ENCODE measurements around the gene CD8B2. TPM values are rescaled to one million over a fixed set of nuclear protein-coding genes. Genes with fewer than 3 reads are reported as not detected.
"Not testable (repeated sequence)": the region's sequence is repeated elsewhere in the genome, so short reads cannot be mapped to it uniquely, and the experiment has no call there.

The CD8B2 gene
- total and polyA plus RNA-seq, 5 donors, result not detected

- DNase-seq; H3K9me3 ChIP-seq (ENCODE audit: control insufficient read depth, low read length); intact Hi-C loops (cut with DNase I); ATAC-seq; H3K27ac ChIP-seq (ENCODE audit: low read length); H3K4me3 ChIP-seq (ENCODE audit: low read length); H3K4me1 ChIP-seq (ENCODE audit: control insufficient read depth, insufficient read depth, low read length); H3K27me3 ChIP-seq (ENCODE audit: control insufficient read depth, insufficient read depth): not testable (repeated sequence)
- WGBS, result 91% methylated on average over 1 of the region's 1 CpG
Observed at GRCh38 chr2:106498549-106498948, 11.4 kb downstream of the CD8B2 start.

GRCh38 chr2:106500350-106500749 is 13.2 kb downstream of the CD8B2 start:
- ATAC-seq; intact Hi-C loops (cut with DNase I); H3K4me3 ChIP-seq (ENCODE audit: low read length); H3K9me3 ChIP-seq (ENCODE audit: control insufficient read depth, low read length); H3K27me3 ChIP-seq (ENCODE audit: control insufficient read depth, insufficient read depth); DNase-seq; H3K4me1 ChIP-seq (ENCODE audit: control insufficient read depth, insufficient read depth, low read length); H3K27ac ChIP-seq (ENCODE audit: low read length): not testable (repeated sequence)
- WGBS, result 94% methylated on average over 6 of the region's 7 CpGs

GRCh38 chr2:106502351-106502750 is 15.2 kb downstream of the CD8B2 start:
- H3K27ac ChIP-seq (ENCODE audit: low read length); H3K27me3 ChIP-seq (ENCODE audit: control insufficient read depth, insufficient read depth); H3K4me3 ChIP-seq (ENCODE audit: low read length); H3K4me1 ChIP-seq (ENCODE audit: control insufficient read depth, insufficient read depth, low read length); intact Hi-C loops (cut with DNase I); ATAC-seq; DNase-seq; H3K9me3 ChIP-seq (ENCODE audit: control insufficient read depth, low read length): not testable (repeated sequence)
- 91% methylated on average over 8 of the region's 8 CpGs for WGBS

- ATAC-seq; H3K9me3 ChIP-seq (ENCODE audit: control insufficient read depth, low read length); DNase-seq; intact Hi-C loops (cut with DNase I); H3K4me3 ChIP-seq (ENCODE audit: low read length); H3K27ac ChIP-seq (ENCODE audit: low read length); H3K4me1 ChIP-seq (ENCODE audit: control insufficient read depth, insufficient read depth, low read length); H3K27me3 ChIP-seq (ENCODE audit: control insufficient read depth, insufficient read depth): not testable (repeated sequence)
- 85% methylated on average over 11 of the region's 11 CpGs for WGBS
Observed at GRCh38 chr2:106504192-106504591, 17.0 kb downstream of the CD8B2 start.

- H3K27me3 ChIP-seq (ENCODE audit: control insufficient read depth, insufficient read depth); H3K4me3 ChIP-seq (ENCODE audit: low read length); ATAC-seq; DNase-seq; H3K4me1 ChIP-seq (ENCODE audit: control insufficient read depth, insufficient read depth, low read length); H3K9me3 ChIP-seq (ENCODE audit: control insufficient read depth, low read length); H3K27ac ChIP-seq (ENCODE audit: low read length); intact Hi-C loops (cut with DNase I): not testable (repeated sequence)
- WGBS, result 86% methylated on average over 4 of the region's 4 CpGs
Observed at GRCh38 chr2:106504787-106505186, 17.6 kb downstream of the CD8B2 start.

- ATAC-seq; H3K4me1 ChIP-seq (ENCODE audit: control insufficient read depth, insufficient read depth, low read length); intact Hi-C loops (cut with DNase I): not testable (repeated sequence)
Observed at GRCh38 chr2:106506002-106506687, 19.0 kb downstream of the CD8B2 start.

GRCh38 chr2:106508660-106509373 is 21.7 kb downstream of the CD8B2 start:
- 69% methylated on average over 7 of the region's 11 CpGs for WGBS
- H3K27me3 ChIP-seq (ENCODE audit: control insufficient read depth, insufficient read depth); H3K4me1 ChIP-seq (ENCODE audit: control insufficient read depth, insufficient read depth, low read length); intact Hi-C loops (cut with DNase I); H3K4me3 ChIP-seq (ENCODE audit: low read length); H3K27ac ChIP-seq (ENCODE audit: low read length); ATAC-seq; H3K9me3 ChIP-seq (ENCODE audit: control insufficient read depth, low read length); DNase-seq: not testable (repeated sequence)

More at GRCh38 chr2:106506002-106506687, 19.0 kb downstream of the CD8B2 start:
- not testable (repeated sequence) for H3K27ac ChIP-seq (ENCODE audit: low read length); H3K9me3 ChIP-seq (ENCODE audit: control insufficient read depth, low read length); H3K27me3 ChIP-seq (ENCODE audit: control insufficient read depth, insufficient read depth); DNase-seq; H3K4me3 ChIP-seq (ENCODE audit: low read length)
- 84% methylated on average over 9 of the region's 9 CpGs for WGBS

- H3K27me3 ChIP-seq (ENCODE audit: control insufficient read depth, insufficient read depth); DNase-seq; H3K4me1 ChIP-seq (ENCODE audit: control insufficient read depth, insufficient read depth, low read length); H3K4me3 ChIP-seq (ENCODE audit: low read length); H3K9me3 ChIP-seq (ENCODE audit: control insufficient read depth, low read length); H3K27ac ChIP-seq (ENCODE audit: low read length); ATAC-seq; intact Hi-C loops (cut with DNase I): not testable (repeated sequence)
- 91% methylated on average over 6 of the region's 6 CpGs for WGBS
Observed at GRCh38 chr2:106509374-106509770, 22.2 kb downstream of the CD8B2 start.

- H3K27me3 ChIP-seq (ENCODE audit: control insufficient read depth, insufficient read depth); H3K4me3 ChIP-seq (ENCODE audit: low read length); DNase-seq; intact Hi-C loops (cut with DNase I); H3K9me3 ChIP-seq (ENCODE audit: control insufficient read depth, low read length); H3K27ac ChIP-seq (ENCODE audit: low read length); H3K4me1 ChIP-seq (ENCODE audit: control insufficient read depth, insufficient read depth, low read length); ATAC-seq: not testable (repeated sequence)
- WGBS, result 81% methylated on average over 4 of the region's 4 CpGs
Observed at GRCh38 chr2:106510791-106511190, 23.6 kb downstream of the CD8B2 start.

- WGBS, result 36% methylated on average over 12 of the region's 16 CpGs
- peak; percentile 61 to 77 (median 72) for DNase-seq
- H3K4me3 ChIP-seq (ENCODE audit: low read length); H3K4me1 ChIP-seq (ENCODE audit: control insufficient read depth, insufficient read depth, low read length); H3K27ac ChIP-seq (ENCODE audit: low read length); H3K9me3 ChIP-seq (ENCODE audit: control insufficient read depth, low read length); H3K27me3 ChIP-seq (ENCODE audit: control insufficient read depth, insufficient read depth); intact Hi-C loops (cut with DNase I): not testable (repeated sequence)
- peak; percentile 88 to 91 for ATAC-seq
Observed at GRCh38 chr2:106511476-106511901, 24.3 kb downstream of the CD8B2 start.

GRCh38 chr2:106511934-106512333 is 24.8 kb downstream of the CD8B2 start:
- H3K9me3 ChIP-seq (ENCODE audit: control insufficient read depth, low read length); DNase-seq; H3K27ac ChIP-seq (ENCODE audit: low read length); intact Hi-C loops (cut with DNase I); H3K27me3 ChIP-seq (ENCODE audit: control insufficient read depth, insufficient read depth); H3K4me1 ChIP-seq (ENCODE audit: control insufficient read depth, insufficient read depth, low read length); H3K4me3 ChIP-seq (ENCODE audit: low read length): not testable (repeated sequence)
- WGBS, result 78% methylated on average over 7 of the region's 7 CpGs
- peak; percentile 31 to 33 for ATAC-seq

Data from right cardiac atrium (tissue), 5 donors.